ENCODE measurements around the gene PRRT1. TPM values are rescaled to one million over a fixed set of nuclear protein-coding genes. Genes with fewer than 3 reads are reported as not detected.
A peak's percentile ranks its signal among the peaks of the same experiment; 100 is the strongest.
"Not testable (repeated sequence)": the region's sequence is repeated elsewhere in the genome, so short reads cannot be mapped to it uniquely, and the experiment has no call there.

Gene PRRT1
- total and polyA plus RNA-seq, 2 experiments from 2014 or later: 1.2 to 2.1 TPM

DNA sequence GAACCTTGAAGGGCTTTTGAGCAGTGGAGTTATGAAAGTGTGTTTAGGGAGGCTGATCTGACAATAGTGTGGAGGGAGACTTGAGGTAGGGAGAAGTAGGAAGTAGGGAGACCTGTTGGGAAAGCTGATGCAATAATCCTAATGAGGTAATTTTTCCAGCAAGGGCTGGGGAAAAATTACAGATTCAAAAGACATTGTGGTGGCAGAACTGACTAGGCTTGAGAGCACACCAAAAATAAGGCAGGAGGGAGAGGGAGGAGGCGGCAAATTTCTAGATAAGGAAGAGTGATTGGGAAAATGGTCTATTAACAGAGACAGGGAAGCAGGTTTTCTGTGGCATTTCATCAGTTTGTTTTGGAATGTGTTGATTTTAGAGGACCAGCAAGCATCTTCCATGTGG, 5.5 kb downstream of the PRRT1 start:
- TF ChIP-seq EZH2phosphoT487 (IDR thresholded peaks at IDR 0.05; ENCODE audit: insufficient read depth, low read depth) (no peak), EZH2 (IDR thresholded peaks at IDR 0.05; ENCODE audit: insufficient read depth, poor library complexity, severe bottlenecking) (no peak)

DNA sequence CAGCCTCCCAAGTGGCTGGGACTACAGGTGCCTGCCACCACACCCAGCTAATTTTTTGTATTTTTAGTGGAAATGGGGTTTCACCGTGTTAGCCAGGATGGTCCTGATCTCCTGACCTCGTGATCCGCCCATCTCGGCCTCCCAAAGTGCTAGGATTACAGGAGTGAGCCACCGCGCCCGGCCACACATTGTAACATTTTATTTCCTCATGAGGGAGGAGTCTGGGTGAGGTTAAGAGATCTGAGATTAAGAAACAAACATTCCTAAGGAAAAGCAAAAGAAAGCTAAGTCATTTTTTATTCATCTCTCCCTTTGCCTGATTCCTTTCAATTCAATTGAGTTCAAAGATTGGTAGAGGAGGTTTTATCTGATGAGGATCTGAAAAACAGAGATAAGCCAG, 7.5 kb downstream of the PRRT1 start:
- H3K27me3 ChIP-seq (replicated peaks; ENCODE audit: insufficient read depth); H2AFZ ChIP-seq; H3K9me3 ChIP-seq (ENCODE audit: low read depth); H3K4me3 ChIP-seq; H3K9me2 ChIP-seq (ENCODE audit: insufficient read depth); H3K27ac ChIP-seq; H3K36me3 ChIP-seq (ENCODE audit: low read depth); H3K79me2 ChIP-seq (ENCODE audit: insufficient read depth); H3K9ac ChIP-seq; in situ Hi-C loops (cut with MboI); H3F3A ChIP-seq (ENCODE audit: insufficient read depth); H3K4me2 ChIP-seq (ENCODE audit: unreplicated experiment); DNase-seq; H4K20me1 ChIP-seq (ENCODE audit: insufficient read depth); H3K4me1 ChIP-seq (ENCODE audit: insufficient read depth): not testable (repeated sequence)
- 80 to 82% methylated on average over 7 of the region's 7 CpGs for WGBS, 2 experiments (ENCODE audit: low coverage in 1 of 2, low lambda C conversion rate in 2 of 2, missing lambda C conversion rate in 2 of 2)

More for the DNA sequence above, 5.5 kb downstream of the PRRT1 start:
- Histone ChIP-seq H3K4me3 (no peak overlapping the region), H2AFZ (0 out of 2 replicates have a peak overlapping the region, but pooled peaks have one; percentile 28), H3K9me2 (ENCODE audit: insufficient read depth) (no peaks in the 10 kb centered on the region), H3K9ac (no peak overlapping the region), H3F3A (ENCODE audit: insufficient read depth) (no peaks in the 10 kb centered on the region), H3K4me2 (ENCODE audit: unreplicated experiment) (no peak overlapping the region), H3K9me3 (ENCODE audit: low read depth) (no peaks in the 10 kb centered on the region), H4K20me1 (ENCODE audit: insufficient read depth) (no peaks in the 10 kb centered on the region), H3K27me3 (replicated peaks; ENCODE audit: insufficient read depth) (no peaks in the 10 kb centered on the region), H3K27ac (no peak overlapping the region), H3K4me1 (ENCODE audit: insufficient read depth) (no peaks in the 10 kb centered on the region), H3K79me2 (ENCODE audit: insufficient read depth) (no peaks in the 10 kb centered on the region), H3K36me3 (ENCODE audit: low read depth) (peaks cover 4% of the 10 kb centered on the region; the same call in 1 of the 2 replicates)
- in situ Hi-C loops (cut with MboI): no loop called here
- WGBS, 2 experiments (ENCODE audit: low coverage in 1 of 2, low lambda C conversion rate in 2 of 2, missing lambda C conversion rate in 2 of 2): 94 to 100% methylated on average over 1 of the region's 1 CpG
- DNase-seq: peak; percentile 21

DNA sequence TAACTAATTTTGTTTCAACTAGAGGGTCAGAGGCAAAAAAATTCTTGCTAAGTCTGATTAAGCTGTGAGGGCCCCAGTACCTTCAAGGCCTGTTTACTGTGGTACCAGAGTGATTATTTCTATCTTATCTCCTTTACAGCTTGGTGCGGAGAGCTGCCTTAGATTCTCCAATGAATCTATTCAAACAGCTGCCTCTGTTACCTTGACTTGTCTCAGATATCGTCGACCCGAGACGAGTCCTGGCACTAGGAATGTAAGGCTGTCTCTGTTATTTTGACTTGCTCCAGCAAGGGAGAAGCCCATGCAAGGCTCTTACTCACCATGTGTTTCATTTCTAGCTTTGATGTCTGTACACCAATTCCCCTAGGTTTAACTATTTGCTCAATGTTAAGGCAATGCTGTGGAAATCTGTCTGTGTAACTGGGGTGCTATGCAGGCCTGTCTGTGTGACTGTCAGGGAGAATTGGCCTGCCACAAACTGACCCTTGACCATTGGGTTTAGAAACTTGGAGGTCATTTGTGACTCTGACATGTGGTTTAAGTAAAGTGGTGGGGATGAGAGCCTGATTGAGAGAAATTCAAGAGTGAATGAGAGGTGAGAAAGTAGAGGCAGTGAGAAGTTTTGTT, 11.2 kb downstream of the PRRT1 start:
- H3K4me3 ChIP-seq: no peak overlapping the region
- H3K9ac ChIP-seq: no peak overlapping the region
- H3K9me3 ChIP-seq (ENCODE audit: low read depth): no peaks in the 10 kb centered on the region
- H3K79me2 ChIP-seq (ENCODE audit: insufficient read depth): no peaks in the 10 kb centered on the region
- no peak overlapping the region for H2AFZ ChIP-seq
- H3K27ac ChIP-seq: no peak overlapping the region
- no peak for DNase-seq
- no peak overlapping the region for H3K4me2 ChIP-seq (ENCODE audit: unreplicated experiment)
- H3F3A ChIP-seq (ENCODE audit: insufficient read depth): no peaks in the 10 kb centered on the region
- TF ChIP-seq EZH2phosphoT487 (IDR thresholded peaks at IDR 0.05; ENCODE audit: insufficient read depth, low read depth): no peak
- no peak for TF ChIP-seq EZH2 (IDR thresholded peaks at IDR 0.05; ENCODE audit: insufficient read depth, poor library complexity, severe bottlenecking)
- no peaks in the 10 kb centered on the region for H3K4me1 ChIP-seq (ENCODE audit: insufficient read depth)
- WGBS, 2 experiments (ENCODE audit: low coverage in 1 of 2, low lambda C conversion rate in 2 of 2, missing lambda C conversion rate in 2 of 2): 75 to 84% methylated on average over 5 of the region's 5 CpGs
- in situ Hi-C loops (cut with MboI): no loop called here
- no peaks in the 10 kb centered on the region for H4K20me1 ChIP-seq (ENCODE audit: insufficient read depth)
- no peaks in the 10 kb centered on the region for H3K27me3 ChIP-seq (replicated peaks; ENCODE audit: insufficient read depth)
- no peaks in the 10 kb centered on the region for H3K9me2 ChIP-seq (ENCODE audit: insufficient read depth)
- no peaks in the 10 kb centered on the region for H3K36me3 ChIP-seq (ENCODE audit: low read depth)

DNA sequence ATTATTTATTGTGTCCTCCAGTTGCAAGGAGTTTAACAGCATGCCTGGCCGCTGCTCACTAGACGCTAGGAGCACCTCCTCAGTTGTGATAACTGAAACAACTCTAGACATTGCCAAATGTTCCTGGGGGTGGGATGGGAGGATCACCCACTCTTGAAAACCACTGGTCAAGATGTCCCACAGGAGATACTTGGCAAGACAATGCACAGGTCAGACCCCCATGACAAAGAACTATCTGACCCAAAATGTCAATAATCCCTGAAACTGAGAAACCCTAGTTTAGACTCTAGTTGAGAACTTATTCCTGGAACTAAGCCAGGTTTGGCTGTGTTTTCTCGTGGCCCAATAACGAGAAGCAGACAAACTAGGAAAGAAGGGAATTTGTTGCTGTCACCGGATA, 12.1 kb downstream of the PRRT1 start:
- Histone ChIP-seq H4K20me1 (ENCODE audit: insufficient read depth) (no peaks in the 10 kb centered on the region), H3K4me2 (ENCODE audit: unreplicated experiment) (no peak overlapping the region), H3K4me1 (ENCODE audit: insufficient read depth) (no peaks in the 10 kb centered on the region), H3K9me3 (ENCODE audit: low read depth) (no peaks in the 10 kb centered on the region), H3K36me3 (ENCODE audit: low read depth) (no peaks in the 10 kb centered on the region), H3K9me2 (ENCODE audit: insufficient read depth) (no peaks in the 10 kb centered on the region), H3F3A (ENCODE audit: insufficient read depth) (no peaks in the 10 kb centered on the region), H3K79me2 (ENCODE audit: insufficient read depth) (no peaks in the 10 kb centered on the region), H3K27ac (no peak overlapping the region), H3K4me3 (no peak overlapping the region), H3K27me3 (replicated peaks; ENCODE audit: insufficient read depth) (no peaks in the 10 kb centered on the region), H2AFZ (no peak overlapping the region), H3K9ac (no peak overlapping the region)
- 39 to 43% methylated on average over 5 of the region's 5 CpGs for WGBS, 2 experiments (ENCODE audit: low coverage in 1 of 2, low lambda C conversion rate in 2 of 2, missing lambda C conversion rate in 2 of 2)
- in situ Hi-C loops (cut with MboI): no loop called here
- no peak for TF ChIP-seq EZH2phosphoT487 (IDR thresholded peaks at IDR 0.05; ENCODE audit: insufficient read depth, low read depth)
- no peak for TF ChIP-seq EZH2 (IDR thresholded peaks at IDR 0.05; ENCODE audit: insufficient read depth, poor library complexity, severe bottlenecking)
- DNase-seq: no peak

DNA sequence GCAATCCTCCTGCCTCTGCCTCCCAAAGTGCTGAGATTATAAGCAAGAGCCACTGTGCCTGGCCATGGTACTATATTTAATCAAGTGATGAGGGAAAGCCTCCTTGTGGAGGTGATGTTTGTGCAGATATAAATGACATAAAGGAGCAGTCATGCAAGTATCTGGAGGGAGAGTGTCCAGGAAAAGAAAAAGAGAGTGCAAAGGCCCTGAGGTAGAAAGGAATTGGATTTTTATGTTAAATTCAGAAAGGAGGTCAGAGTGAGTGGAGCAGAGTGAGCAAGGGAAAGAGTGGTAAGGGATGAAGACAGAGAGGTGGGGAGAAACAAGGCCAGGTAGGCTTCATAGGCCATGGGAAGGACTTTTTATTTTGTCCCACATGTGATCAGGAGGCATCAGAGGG, 14.3 kb downstream of the PRRT1 start:
- in situ Hi-C loops (cut with MboI): no loop called here
- H3K9me3 ChIP-seq (ENCODE audit: low read depth): no peaks in the 10 kb centered on the region
- H2AFZ ChIP-seq: no peak overlapping the region
- H3K27ac ChIP-seq: no peak overlapping the region
- H3K9me2 ChIP-seq (ENCODE audit: insufficient read depth): no peaks in the 10 kb centered on the region
- TF ChIP-seq EZH2phosphoT487 (IDR thresholded peaks at IDR 0.05; ENCODE audit: insufficient read depth, low read depth) (no peak), EZH2 (IDR thresholded peaks at IDR 0.05; ENCODE audit: insufficient read depth, poor library complexity, severe bottlenecking) (no peak)
- H3K27me3 ChIP-seq (replicated peaks; ENCODE audit: insufficient read depth): no peaks in the 10 kb centered on the region
- H3K79me2 ChIP-seq (ENCODE audit: insufficient read depth): no peaks in the 10 kb centered on the region
- H3K4me3 ChIP-seq: no peak overlapping the region
- no peaks in the 10 kb centered on the region for H3K36me3 ChIP-seq (ENCODE audit: low read depth)
- H3F3A ChIP-seq (ENCODE audit: insufficient read depth): no peaks in the 10 kb centered on the region; the same call in 1 of the 2 replicates
- H3K4me2 ChIP-seq (ENCODE audit: unreplicated experiment): no peak overlapping the region
- H3K9ac ChIP-seq: no peak overlapping the region
- no peak for DNase-seq
- H4K20me1 ChIP-seq (ENCODE audit: insufficient read depth): no peaks in the 10 kb centered on the region
- H3K4me1 ChIP-seq (ENCODE audit: insufficient read depth): peaks cover 10% of the 10 kb centered on the region; the same call in 1 of the 2 replicates
